Measurements from ENCODE around the gene EMC9. TPM values are rescaled to one million over a fixed set of nuclear protein-coding genes. Genes with fewer than 3 reads are reported as not detected.

The EMC9 gene
- polyA plus RNA-seq, 2 donors = 24.5 to 26.6 TPM

- H3K36me3 ChIP-seq (ENCODE audit: control insufficient read depth in 2 of 2, insufficient read depth in 2 of 2, low read length in 1 of 2) = peaks cover 21 to 34% of the 10 kb centered on the region in 2 donors
- 90 to 92% methylated on average over 8 of the region's 8 CpGs for WGBS, 2 donors
- no peak overlapping the region for H3K4me3 ChIP-seq (ENCODE audit: low read depth in 1 of 2, low read length in 2 of 2)
- H3K9me3 ChIP-seq (ENCODE audit: control insufficient read depth in 2 of 2, insufficient read depth in 1 of 2, low read depth in 1 of 2, low read length in 1 of 2) = no peaks in the 10 kb centered on the region
- H3K4me1 ChIP-seq (ENCODE audit: control insufficient read depth in 2 of 2, insufficient read depth in 2 of 2, low read length in 1 of 2) = no peaks in the 10 kb centered on the region
- no peak overlapping the region for H3K27ac ChIP-seq (ENCODE audit: low read depth in 2 of 2, low read length in 1 of 2)
- no peaks in the 10 kb centered on the region for H3K27me3 ChIP-seq (ENCODE audit: control insufficient read depth in 1 of 2, insufficient read depth in 2 of 2, low read length in 2 of 2)
Observed at GRCh38 chr14:24122898-24123297, 18.5 kb downstream of the EMC9 start.

GRCh38 chr14:24122416-24122815 lies 19.0 kb downstream of the EMC9 start:
- Histone ChIP-seq H3K9me3 (ENCODE audit: control insufficient read depth in 2 of 2, insufficient read depth in 1 of 2, low read depth in 1 of 2, low read length in 1 of 2) (no peaks in the 10 kb centered on the region), H3K27ac (ENCODE audit: low read depth in 2 of 2, low read length in 1 of 2) (no peak overlapping the region), H3K4me1 (ENCODE audit: control insufficient read depth in 2 of 2, insufficient read depth in 2 of 2, low read length in 1 of 2) (no peaks in the 10 kb centered on the region), H3K27me3 (ENCODE audit: control insufficient read depth in 1 of 2, insufficient read depth in 2 of 2, low read length in 2 of 2) (no peaks in the 10 kb centered on the region), H3K4me3 (ENCODE audit: low read depth in 1 of 2, low read length in 2 of 2) (no peak overlapping the region), H3K36me3 (ENCODE audit: control insufficient read depth in 2 of 2, insufficient read depth in 2 of 2, low read length in 1 of 2) (peaks cover 23 to 36% of the 10 kb centered on the region in 2 donors)
- WGBS, 2 donors = 97 to 98% methylated on average over 4 of the region's 4 CpGs

- WGBS, 2 donors = 95 to 97% methylated on average over 8 of the region's 8 CpGs
Observed at GRCh38 chr14:24121210-24121609, 20.2 kb downstream of the EMC9 start.

GRCh38 chr14:24119691-24120090 lies 21.7 kb downstream of the EMC9 start:
- no peak overlapping the region for H3K4me3 ChIP-seq (ENCODE audit: low read depth in 1 of 2, low read length in 2 of 2)
- 98% methylated on average over 6 of the region's 6 CpGs for WGBS, 2 donors
- H3K36me3 ChIP-seq (ENCODE audit: control insufficient read depth in 2 of 2, insufficient read depth in 2 of 2, low read length in 1 of 2) = peaks cover 26 to 40% of the 10 kb centered on the region in 2 donors
- H3K27ac ChIP-seq (ENCODE audit: low read depth in 2 of 2, low read length in 1 of 2) = no peak overlapping the region
- H3K27me3 ChIP-seq (ENCODE audit: control insufficient read depth in 1 of 2, insufficient read depth in 2 of 2, low read length in 2 of 2) = no peaks in the 10 kb centered on the region
- H3K9me3 ChIP-seq (ENCODE audit: control insufficient read depth in 2 of 2, insufficient read depth in 1 of 2, low read depth in 1 of 2, low read length in 1 of 2) = no peaks in the 10 kb centered on the region
- peaks cover 0 to 2% of the 10 kb centered on the region in 2 donors for H3K4me1 ChIP-seq (ENCODE audit: control insufficient read depth in 2 of 2, insufficient read depth in 2 of 2, low read length in 1 of 2)

More at GRCh38 chr14:24121210-24121609, 20.2 kb downstream of the EMC9 start:
- Histone ChIP-seq H3K36me3 (ENCODE audit: control insufficient read depth in 2 of 2, insufficient read depth in 2 of 2, low read length in 1 of 2) (peaks cover 26 to 40% of the 10 kb centered on the region in 2 donors), H3K4me1 (ENCODE audit: control insufficient read depth in 2 of 2, insufficient read depth in 2 of 2, low read length in 1 of 2) (no peaks in the 10 kb centered on the region), H3K27me3 (ENCODE audit: control insufficient read depth in 1 of 2, insufficient read depth in 2 of 2, low read length in 2 of 2) (no peaks in the 10 kb centered on the region), H3K4me3 (ENCODE audit: low read depth in 1 of 2, low read length in 2 of 2) (no peak overlapping the region), H3K9me3 (ENCODE audit: control insufficient read depth in 2 of 2, insufficient read depth in 1 of 2, low read depth in 1 of 2, low read length in 1 of 2) (no peaks in the 10 kb centered on the region), H3K27ac (ENCODE audit: low read depth in 2 of 2, low read length in 1 of 2) (no peak overlapping the region)

- H3K27ac ChIP-seq (ENCODE audit: low read depth in 2 of 2, low read length in 1 of 2) = no peak overlapping the region
- peaks cover 0 to 2% of the 10 kb centered on the region in 2 donors for H3K4me1 ChIP-seq (ENCODE audit: control insufficient read depth in 2 of 2, insufficient read depth in 2 of 2, low read length in 1 of 2)
- no peaks in the 10 kb centered on the region for H3K27me3 ChIP-seq (ENCODE audit: control insufficient read depth in 1 of 2, insufficient read depth in 2 of 2, low read length in 2 of 2)
- H3K9me3 ChIP-seq (ENCODE audit: control insufficient read depth in 2 of 2, insufficient read depth in 1 of 2, low read depth in 1 of 2, low read length in 1 of 2) = no peaks in the 10 kb centered on the region
- H3K36me3 ChIP-seq (ENCODE audit: control insufficient read depth in 2 of 2, insufficient read depth in 2 of 2, low read length in 1 of 2) = peaks cover 14 to 31% of the 10 kb centered on the region in 2 donors
- 74 to 88% methylated on average over 6 of the region's 6 CpGs for WGBS, 2 donors
- H3K4me3 ChIP-seq (ENCODE audit: low read depth in 1 of 2, low read length in 2 of 2) = no peak overlapping the region
Observed at GRCh38 chr14:24117179-24117578, 24.2 kb downstream of the EMC9 start.

GRCh38 chr14:24116128-24116814 lies 25.1 kb downstream of the EMC9 start:
- H3K27ac ChIP-seq (ENCODE audit: low read depth in 2 of 2, low read length in 1 of 2) = no peak overlapping the region
- 74 to 75% methylated on average over 6 of the region's 6 CpGs for WGBS, 2 donors
- H3K4me3 ChIP-seq (ENCODE audit: low read depth in 1 of 2, low read length in 2 of 2) = peak overlapping the region in 1 of 2 donors; percentile 72

GRCh38 chr14:24115422-24116127 lies 25.8 kb downstream of the EMC9 start:
- Histone ChIP-seq H3K27me3 (ENCODE audit: control insufficient read depth in 1 of 2, insufficient read depth in 2 of 2, low read length in 2 of 2) (no peaks in the 10 kb centered on the region), H3K9me3 (ENCODE audit: control insufficient read depth in 2 of 2, insufficient read depth in 1 of 2, low read depth in 1 of 2, low read length in 1 of 2) (no peaks in the 10 kb centered on the region), H3K27ac (ENCODE audit: low read depth in 2 of 2, low read length in 1 of 2) (peak overlapping the region; percentile 68 to 100), H3K4me3 (ENCODE audit: low read depth in 1 of 2, low read length in 2 of 2) (peak overlapping the region; percentile 66 to 72), H3K36me3 (ENCODE audit: control insufficient read depth in 2 of 2, insufficient read depth in 2 of 2, low read length in 1 of 2) (peaks cover 12 to 23% of the 10 kb centered on the region in 2 donors), H3K4me1 (ENCODE audit: control insufficient read depth in 2 of 2, insufficient read depth in 2 of 2, low read length in 1 of 2) (peaks cover 0 to 2% of the 10 kb centered on the region in 2 donors)
- 1 to 2% methylated on average over 14 of the region's 14 CpGs for WGBS, 2 donors

More at GRCh38 chr14:24116128-24116814, 25.1 kb downstream of the EMC9 start:
- Histone ChIP-seq H3K36me3 (ENCODE audit: control insufficient read depth in 2 of 2, insufficient read depth in 2 of 2, low read length in 1 of 2) (peaks cover 14 to 30% of the 10 kb centered on the region in 2 donors), H3K27me3 (ENCODE audit: control insufficient read depth in 1 of 2, insufficient read depth in 2 of 2, low read length in 2 of 2) (no peaks in the 10 kb centered on the region), H3K4me1 (ENCODE audit: control insufficient read depth in 2 of 2, insufficient read depth in 2 of 2, low read length in 1 of 2) (peaks cover 0 to 2% of the 10 kb centered on the region in 2 donors), H3K9me3 (ENCODE audit: control insufficient read depth in 2 of 2, insufficient read depth in 1 of 2, low read depth in 1 of 2, low read length in 1 of 2) (no peaks in the 10 kb centered on the region)

GRCh38 chr14:24114532-24115421 lies 26.6 kb downstream of the EMC9 start, which contains the start of the genes DCAF11 and NRL:
DCAF11 (plus strand) TSS chr14:24114777; CDS start chr14:24115595, 818 bp downstream.
NRL (minus strand) TSS chr14:24114949; CDS start chr14:24082848, 32,101 bp downstream.
- WGBS, 2 donors = 0% methylated on average over 63 to 65 of the region's 65 CpGs
- Histone ChIP-seq H3K4me1 (ENCODE audit: control insufficient read depth in 2 of 2, insufficient read depth in 2 of 2, low read length in 1 of 2) (peaks cover 0 to 2% of the 10 kb centered on the region in 2 donors), H3K36me3 (ENCODE audit: control insufficient read depth in 2 of 2, insufficient read depth in 2 of 2, low read length in 1 of 2) (peaks cover 12 to 20% of the 10 kb centered on the region in 2 donors), H3K9me3 (ENCODE audit: control insufficient read depth in 2 of 2, insufficient read depth in 1 of 2, low read depth in 1 of 2, low read length in 1 of 2) (no peaks in the 10 kb centered on the region), H3K4me3 (ENCODE audit: low read depth in 1 of 2, low read length in 2 of 2) (peak within 1 kb of the TSS; percentile 72 to 77), H3K27me3 (ENCODE audit: control insufficient read depth in 1 of 2, insufficient read depth in 2 of 2, low read length in 2 of 2) (no peaks in the 10 kb centered on the region), H3K27ac (ENCODE audit: low read depth in 2 of 2, low read length in 1 of 2) (peak within 1 kb of the TSS; percentile 100)
